ENCODE measurements around the gene PPP2R3B.
"Not testable (repeated sequence)": the region's sequence is repeated elsewhere in the genome, so short reads cannot be mapped to it uniquely, and the experiment has no call there.

The PPP2R3B gene, protein sequence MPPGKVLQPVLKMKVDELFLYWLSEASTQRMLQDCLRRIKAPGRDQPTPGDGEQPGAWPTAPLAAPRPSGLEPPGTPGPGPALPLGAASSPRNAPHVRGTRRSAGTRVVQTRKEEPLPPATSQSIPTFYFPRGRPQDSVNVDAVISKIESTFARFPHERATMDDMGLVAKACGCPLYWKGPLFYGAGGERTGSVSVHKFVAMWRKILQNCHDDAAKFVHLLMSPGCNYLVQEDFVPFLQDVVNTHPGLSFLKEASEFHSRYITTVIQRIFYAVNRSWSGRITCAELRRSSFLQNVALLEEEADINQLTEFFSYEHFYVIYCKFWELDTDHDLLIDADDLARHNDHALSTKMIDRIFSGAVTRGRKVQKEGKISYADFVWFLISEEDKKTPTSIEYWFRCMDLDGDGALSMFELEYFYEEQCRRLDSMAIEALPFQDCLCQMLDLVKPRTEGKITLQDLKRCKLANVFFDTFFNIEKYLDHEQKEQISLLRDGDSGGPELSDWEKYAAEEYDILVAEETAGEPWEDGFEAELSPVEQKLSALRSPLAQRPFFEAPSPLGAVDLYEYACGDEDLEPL

DNA sequence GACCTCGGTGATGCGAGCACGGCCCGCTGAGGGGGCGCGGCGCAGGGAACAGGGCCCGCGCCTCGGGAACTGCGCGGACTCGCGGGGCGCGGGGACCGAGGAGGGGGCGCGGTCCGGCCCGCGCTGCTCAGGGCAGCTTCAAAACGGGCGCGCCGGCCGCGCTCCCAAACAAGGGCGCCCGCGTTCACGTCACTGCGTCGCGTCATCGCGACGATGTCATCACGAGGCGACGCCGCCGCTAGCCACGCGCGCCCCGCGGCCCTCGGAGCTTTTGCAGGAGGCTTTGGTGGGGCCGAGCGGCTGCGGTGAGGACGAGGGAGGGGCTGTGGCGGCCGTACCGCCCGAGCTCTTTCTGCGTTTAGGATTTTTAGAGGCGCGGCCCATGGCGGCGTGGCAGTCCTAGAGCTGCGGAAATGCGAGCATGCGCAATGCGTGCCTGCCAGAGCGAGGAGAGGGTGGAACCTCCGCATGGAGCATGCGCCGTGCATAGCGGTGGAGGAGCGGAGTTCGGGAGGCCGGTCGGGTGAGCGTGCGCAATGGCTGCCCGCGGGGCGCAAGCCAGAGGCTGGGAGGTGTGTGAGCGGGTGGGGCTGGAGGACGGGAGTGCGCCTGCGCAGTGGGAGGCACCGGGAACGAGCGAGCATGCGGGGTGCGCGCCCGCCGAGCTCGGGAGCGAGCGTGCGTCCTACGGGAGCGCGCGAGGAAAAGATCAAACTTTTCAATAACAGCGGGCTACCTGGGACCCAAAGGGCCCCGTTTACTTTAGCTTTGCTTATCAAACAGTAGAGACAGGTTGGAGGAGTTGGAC lies at the start of gene PPP2R3B:
Gene PPP2R3B, minus strand, starts transcription at position 140 of the 808 bp plus-strand sequence. CDS start 216 bp downstream, outside the sequence.
- DNase-seq, result peak; percentile 98

DNA sequence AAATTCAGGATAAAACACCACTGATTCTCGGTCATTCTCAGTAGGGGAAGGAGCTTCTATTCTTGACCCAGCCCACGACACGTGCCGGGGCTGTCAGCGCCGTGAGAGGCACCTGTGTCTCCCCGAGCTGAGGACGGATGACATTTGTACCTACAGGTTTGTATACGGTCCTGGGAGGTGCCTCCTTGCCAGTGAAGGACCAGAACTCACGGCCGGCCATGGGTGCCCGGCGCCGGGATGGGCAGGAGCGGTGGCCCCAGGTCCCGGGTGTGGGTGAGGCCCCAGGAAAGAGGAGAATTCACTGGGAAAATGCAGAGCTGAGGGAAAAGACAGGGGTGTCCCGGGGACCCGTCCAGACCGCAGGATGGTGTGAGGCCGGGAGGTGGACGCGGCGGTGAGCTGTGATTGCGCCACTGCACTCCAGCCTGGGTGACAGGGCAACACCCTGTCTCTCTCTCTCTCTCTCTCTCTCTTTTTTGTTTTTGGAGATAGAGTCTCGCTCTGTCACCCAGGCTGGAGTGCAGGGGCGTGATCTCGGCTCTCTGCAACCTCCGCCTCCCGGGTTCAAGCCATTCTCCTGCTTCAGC lies 48.9 kb upstream of the PPP2R3B start:
- no peak for DNase-seq

DNA sequence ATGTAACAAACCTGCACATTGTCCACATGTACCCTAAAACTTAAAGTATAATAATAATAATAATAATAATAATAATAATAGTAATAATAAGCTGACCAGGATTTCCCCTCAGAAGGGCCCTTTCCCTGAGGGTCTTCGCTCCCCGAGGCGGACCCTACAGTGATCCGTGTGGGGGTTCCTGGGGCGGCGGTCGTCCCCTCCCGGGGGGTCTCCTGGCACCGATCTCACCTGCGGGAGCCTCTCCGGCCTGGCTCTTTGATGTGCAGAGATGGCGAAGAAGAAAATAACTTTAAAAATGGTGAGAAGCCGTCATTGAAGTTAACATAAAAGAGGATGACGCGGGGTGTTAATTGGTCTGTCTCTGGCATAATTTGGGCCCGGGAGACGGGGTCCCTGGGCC lies 48.2 kb upstream of the PPP2R3B start:
- DNase-seq, result no peak

DNA sequence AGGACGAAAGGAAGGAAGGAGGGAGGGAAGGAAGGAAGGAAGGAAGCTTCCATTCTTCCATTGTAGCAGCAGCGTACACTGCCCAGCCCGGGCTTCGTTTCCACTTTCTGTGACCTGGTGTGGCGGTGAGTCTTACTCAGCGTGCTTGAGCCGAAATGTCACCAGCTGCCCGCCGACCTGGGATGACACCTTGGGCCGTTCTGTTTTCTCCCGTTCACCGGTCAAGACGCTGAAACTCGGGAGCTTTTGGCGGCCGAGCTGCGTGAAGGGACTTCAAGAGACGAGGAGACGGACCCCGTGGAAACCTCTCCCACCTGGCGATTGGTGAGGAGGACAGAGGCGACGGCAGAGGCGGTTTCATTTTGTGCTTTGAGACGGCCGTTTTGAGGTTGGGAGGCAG lies 47.1 kb upstream of the PPP2R3B start:
- DNase-seq, result no peak

DNA sequence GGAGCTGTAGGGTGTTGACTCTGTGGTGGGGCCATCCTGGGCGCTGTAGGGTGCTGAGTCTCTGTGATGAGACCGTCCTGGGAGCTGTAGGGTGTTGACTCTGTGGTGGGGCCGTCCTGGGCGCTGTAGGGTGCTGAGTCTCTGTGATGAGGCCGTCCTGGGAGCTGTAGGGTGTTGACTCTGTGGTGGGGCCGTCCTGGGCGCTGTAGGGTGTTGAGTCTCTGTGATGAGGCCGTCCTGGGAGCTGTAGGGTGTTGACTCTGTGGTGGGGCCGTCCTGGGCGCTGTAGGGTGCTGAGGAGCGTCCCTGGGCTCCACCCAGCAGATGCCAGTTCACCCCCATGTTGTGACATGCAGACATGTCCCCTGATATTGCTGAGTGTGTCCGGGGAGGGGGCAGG lies 46.0 kb upstream of the PPP2R3B start:
- not testable (repeated sequence) for DNase-seq

DNA sequence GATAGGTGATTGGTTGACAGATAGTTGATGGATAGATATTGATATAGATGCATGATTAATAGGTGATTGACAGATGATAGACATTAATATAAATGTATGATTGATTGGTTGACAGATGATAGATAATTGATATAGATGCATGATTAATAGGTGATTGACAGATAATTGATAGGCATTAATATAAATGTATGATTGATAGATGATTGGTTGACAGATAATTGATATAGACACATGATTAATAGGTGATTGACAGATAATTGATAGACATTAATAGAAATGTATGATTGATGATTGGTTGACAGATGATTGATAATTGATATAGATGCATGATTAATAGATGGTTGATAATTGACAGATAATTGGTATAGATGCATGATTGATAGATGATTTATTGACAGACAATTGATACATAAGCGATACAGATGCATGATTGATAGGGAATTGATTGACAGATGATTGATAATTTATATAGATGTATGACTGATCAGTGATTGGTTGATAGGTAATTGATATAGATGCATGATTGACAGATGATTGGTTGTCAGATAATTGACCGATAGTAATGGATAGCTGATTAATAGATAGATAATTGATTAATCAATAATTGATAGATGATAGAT lies 44.9 kb upstream of the PPP2R3B start:
- DNase-seq, result no peak

DNA sequence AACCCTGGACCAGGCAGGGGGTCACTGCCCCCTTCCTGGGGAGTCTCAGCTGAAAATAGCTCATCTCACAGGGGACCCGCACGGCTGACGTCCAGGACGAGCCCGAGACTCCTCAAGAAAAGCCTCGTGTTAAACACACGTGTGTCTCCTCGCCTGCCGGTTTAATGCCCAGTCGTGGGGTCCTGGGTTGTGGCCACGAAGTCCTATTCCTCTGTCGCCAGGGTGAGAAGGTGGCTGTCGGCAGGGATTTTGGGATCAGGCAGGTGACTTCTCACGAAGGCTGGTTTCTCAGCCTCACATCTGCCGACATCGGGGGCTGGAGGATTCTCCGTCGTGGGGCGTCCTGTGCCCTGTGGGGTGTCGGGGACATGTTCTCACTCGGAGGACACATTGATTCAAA lies 44.3 kb upstream of the PPP2R3B start:
- no peak for DNase-seq

DNA sequence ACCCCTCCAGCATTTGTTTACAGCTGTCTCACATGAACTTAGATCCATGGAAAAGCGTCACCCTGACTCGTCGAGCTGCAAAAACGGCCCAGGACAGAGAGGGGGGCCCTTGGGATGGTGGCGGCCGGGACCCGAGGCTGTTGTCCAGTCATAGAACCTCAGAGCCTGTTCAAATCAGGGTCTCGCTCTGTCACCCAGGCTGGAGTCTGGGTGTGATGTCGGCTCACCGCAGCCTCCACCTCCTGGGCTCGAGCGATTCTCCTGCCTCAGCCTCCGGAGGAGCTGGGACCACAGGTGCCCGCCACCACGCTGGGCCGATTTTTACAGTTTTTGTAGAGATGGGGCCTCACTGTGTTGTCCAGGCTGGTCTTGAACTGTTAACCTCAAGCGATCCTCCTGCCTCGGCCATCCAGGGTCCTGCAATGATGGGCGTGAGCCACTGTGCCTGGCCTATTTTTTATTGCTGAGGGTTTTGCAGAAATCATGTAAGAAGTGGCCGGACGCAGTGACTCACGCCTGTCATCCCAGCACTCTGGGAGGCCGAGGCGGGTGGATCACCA lies 42.6 kb upstream of the PPP2R3B start:
- DNase-seq, result no peak

DNA sequence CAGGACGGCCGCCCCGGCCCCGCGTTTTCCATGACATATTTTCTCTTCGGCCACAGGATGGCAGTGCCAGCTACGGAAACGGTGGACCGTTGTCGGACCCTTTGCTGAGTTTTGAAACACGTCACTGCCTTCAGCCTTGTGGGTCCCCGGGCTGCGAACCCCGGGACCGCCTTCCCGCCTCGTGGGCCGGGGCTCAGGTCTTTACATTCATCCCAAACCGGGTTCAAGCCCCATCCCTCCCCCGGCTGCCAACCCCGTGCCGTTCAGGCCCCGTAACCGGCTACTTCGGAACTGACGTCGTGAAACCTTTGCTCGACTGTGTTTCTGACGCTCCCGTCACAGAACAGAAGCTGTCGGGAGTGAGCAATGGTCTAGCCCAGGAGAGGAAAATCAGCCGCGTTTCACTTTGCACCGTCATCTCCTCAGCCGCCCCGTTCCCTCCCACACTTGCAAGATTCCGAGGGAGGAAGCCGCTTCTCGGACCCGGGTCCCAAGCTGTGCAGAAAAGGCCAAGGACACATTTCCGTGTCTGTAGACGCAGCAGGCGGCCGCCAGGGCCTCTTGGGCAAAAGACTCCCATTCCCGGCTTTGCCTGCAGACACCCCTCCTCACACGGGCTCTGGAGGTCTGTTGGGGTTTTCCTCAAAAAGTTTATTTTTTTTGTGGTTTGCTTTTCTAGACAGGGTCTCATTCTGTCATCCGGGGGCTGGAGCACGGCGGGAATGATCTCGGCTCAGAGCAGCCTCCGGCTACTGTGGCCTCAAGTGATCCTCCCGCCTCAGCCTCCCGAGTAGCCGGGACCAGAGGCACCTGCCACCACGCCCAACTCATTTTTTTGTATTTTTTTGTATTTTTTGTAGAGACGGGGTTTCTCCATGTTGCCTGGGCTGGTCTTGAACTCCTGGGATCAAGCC lies 41.4 kb upstream of the PPP2R3B start:
- peak; percentile 43 for DNase-seq

DNA sequence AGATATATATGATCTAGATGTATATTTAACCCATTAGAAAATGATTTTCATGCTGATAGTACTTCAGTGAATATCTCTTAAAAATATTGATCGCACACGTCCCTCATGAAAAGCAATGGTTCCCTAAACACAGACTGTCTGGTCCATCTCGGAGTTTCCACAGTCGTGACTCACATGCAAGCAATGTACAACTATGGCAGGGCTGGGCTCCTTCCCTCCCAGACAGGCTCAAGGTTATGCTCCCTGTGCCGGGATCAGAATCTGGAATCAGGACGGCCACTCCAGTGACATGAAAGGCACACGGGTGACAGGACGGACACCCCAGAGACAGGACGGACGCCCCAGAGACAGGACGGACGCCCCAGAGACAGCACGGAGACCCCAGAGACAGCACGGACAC lies 40.2 kb upstream of the PPP2R3B start:
- DNase-seq, result no peak

DNA sequence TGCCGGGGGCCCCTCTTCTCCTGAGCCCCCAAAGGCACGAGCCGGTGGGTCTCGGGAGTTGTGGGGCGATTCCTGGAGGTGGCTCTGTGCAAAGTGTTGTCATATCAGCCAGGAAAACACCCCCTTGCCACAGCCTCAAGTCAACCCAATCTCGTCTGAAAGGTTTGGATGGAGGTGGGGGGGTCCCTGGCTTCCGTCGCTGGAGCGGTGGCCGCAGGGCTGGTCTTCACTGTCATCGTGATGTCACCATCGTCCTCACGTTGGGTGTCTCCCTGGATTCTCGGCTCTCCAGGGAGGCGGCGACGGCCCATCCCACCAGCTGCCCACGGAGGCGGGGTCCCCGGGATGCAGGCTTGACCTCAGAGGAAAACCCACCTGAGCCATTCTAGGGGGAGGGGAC lies 38.3 kb upstream of the PPP2R3B start:
- no peak for DNase-seq

DNA sequence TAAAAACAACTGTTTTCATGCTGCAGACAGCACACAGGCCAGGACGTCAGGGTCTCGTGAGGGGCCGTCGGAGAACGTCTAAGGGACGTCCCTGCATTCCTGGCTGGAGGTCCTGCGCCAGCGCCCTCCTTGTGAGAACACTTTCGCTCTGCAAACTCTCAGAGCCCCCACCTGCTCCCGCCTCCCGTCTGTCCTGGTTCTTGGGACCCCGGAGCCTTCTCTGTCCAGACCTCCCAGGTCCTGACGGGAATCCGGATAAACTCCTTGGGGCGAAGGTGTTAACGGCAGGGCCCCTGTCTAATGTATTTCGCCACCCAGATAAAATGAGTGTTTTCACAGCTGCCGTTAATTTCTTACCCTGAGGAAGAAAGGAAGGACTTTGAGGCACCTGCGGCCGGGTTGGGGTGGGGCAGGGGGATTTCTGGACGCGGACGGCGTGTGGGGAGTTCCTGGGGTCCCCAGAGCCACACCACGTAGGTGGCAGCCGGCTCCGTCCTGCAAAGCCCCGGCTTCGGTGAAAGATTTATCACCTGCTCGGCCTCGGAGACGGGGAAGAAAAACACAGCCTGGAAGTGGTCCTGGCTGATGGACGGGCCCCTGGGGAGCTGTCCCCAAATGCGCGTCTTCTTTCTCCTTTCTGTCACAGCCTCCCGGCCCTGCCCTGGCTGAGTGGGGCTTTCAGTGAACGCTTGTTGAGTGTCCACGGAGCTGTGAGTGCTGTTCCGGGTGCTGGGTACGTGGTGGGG lies 35.1 kb upstream of the PPP2R3B start:
- no peak for DNase-seq

DNA sequence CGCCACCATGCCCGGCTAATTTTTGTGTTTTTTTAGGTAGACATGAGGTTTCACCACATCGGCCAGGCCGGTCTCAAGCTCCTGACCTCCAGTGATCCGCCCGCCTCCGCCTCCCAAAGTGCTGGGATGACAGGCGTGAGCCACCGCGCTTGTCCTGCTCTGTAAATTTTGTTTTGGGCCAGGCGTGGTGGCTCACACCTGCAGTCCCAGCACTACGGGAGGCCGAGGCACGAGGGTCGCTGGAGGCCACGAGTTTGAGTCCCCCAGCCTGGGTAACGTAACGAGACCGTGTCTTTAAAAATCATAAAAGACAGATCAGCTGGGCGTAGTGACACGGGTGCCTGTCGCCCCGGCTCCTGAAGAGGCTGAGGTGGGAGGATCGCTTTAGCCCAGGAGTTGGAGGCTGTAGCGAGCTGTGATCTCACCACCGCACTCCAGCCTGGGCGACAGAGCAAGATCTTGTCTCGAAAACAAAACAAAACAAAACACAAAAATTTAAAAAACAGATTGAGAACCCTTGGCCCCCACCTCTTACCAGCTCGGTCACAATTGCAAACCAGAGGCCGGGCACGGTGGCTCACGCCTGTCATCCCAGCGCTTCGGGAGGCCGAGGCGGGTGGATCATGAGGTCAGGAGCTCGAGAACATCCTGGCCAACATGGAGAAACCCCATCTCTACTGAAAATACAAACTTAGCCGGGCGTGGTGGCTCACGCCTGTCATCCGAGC lies 34.0 kb upstream of the PPP2R3B start:
- no peak for DNase-seq

DNA sequence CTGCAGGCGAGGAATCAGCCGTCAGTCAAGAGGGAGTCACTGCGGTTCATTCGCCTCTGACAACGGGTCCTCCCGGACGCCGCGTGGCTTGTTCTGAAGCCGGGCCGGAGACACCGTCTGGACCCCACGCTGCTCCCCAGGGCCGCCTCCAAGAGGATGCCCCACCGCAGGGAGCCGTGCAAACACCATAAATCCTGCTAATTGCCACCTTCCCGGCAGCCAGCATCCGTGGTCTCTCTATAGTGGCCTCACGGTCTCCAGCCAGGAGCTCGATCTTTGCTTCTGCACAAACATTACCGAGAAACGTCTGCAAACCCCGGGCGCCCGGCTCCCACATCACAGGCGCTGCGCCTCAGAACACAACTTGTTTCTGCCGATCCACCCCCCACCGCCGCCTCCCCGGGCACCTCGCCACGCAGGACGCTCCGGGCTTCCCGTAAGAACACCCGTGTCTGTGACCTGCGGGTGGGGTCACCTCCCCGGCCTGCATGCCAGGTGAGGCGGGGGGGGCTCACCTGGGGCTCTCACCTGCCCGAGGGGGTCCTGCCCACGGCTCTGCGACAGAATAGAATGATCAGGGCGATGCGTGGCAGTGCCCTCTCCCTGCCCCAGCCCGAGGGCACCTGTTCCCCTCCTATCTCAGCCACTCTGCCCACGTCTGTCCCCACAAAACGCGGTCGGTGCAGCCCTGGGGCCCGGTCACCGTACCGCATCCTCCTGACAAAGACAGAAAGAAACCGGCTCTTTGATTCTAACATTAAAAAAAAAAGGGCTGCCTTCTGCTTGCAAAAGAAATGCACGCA lies 32.4 kb upstream of the PPP2R3B start:
- DNase-seq, result no peak

DNA sequence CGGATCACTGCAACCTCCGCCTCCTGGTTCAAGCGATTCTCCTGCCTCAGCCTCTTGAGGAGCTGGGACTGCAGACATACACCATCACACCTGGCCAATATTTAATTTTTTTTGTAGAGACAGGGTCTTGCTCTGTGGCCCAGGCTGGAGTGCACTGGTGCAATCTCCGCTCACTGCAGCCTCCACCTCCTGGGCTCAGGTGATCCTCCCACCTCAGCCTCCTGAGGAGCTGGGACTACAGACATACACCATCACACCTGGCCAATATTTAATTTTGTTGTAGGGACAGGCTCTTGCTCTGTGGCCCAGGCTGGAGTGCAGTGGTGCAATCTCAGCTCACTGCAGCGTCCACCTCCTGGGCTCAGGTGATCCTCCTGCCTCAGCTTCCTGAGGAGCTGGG lies 28.8 kb upstream of the PPP2R3B start:
- not testable (repeated sequence) for DNase-seq

DNA sequence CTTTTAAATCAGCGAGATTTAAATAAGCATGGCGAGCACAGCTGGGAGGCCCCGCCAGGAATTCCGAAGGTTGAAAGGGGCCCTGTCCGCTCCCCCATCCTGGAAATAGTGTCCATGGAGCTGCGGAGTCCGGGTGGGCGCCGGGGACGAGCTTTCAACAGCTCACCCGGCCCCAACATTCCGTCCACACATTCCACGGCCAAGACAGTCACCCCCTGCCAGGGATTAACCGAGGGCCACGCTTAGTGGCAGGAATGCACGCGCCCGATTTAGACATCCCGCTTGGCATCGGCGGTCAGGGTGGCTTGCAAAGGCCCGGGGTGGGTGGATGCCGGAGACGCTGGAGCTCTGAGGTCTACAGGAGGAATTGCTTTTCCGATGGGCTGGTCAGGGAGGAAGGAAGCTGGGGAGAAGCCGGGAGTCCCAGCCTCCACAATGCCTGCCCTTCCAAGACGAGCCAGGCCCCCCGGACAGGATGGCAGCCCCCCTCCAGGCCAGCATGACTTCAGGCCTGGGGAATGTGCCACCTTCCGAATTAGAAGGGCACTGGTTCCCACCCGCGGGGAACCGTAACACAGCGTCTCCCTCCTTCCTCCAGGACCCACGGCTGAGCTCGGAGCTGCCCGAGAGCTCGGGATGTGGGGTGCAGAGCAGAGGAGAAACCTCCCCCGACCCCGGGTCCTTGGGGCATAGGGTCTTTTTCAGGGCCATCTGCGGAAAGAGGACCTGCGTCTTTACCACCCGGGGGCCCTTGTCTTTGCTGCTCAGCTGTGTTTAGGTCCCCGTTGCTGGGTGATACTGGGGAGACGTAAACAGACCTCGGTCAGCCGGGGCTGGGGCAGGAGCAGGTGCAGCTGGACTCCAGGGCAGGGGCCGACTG lies 26.9 kb upstream of the PPP2R3B start:
- no peak for DNase-seq

DNA sequence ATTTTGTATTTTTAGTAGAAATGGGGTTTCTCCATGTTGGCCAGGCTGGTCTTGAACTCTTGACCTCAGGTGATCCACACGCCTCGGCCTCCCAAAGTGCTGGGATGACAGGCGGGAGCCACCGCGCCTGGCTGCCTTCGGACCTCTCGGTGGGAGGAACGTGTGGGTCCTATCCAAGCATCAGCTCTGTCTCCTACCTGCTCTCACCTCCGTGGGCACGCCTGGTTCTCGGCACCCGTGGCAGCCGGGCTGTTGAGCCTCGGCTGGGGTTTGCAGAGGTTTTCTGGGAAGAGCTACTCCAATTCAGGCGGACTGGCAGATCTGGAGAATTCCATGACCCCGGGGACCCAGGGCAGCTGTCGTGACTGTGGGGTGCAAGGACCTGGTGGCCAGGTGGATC lies 23.6 kb upstream of the PPP2R3B start:
- no peak for DNase-seq

DNA sequence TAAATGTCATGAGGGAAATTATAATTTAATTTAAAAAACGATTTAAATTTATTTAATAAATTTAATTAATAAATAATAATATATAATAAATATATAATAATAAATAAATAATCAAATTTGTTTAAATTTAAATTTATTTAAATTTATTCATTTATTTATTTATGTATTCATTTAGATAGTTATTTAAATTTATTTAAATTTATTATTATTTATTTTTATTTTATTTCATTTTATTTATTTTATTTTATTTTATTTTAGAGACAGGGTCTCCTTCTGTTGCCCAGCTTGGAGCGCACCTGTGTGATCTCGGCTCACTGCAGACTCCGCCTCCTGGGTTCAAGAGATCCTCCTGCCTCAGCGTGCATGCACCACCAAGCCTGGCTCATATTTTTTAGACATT lies 18.4 kb upstream of the PPP2R3B start:
- DNase-seq, result no peak
